GM23338 (cell line): ENCODE measurements around the gene TGIF1.

Experiments used
- CREB1 ChIP-seq: fragments of 250-450 bp; sonication (Bioruptor Pico); IDR thresholded peaks from 2 replicates; pipeline ENCODE4 v1.5.0; 2020; ENCODE audit warnings: low read depth, mild to moderate bottlenecking, moderate library complexity
- CTCF ChIP-seq, 2 experiments: fragments of 200-600 bp in 1 of 2; sonication (generic) in 1 of 2; conservative IDR thresholded peaks; 2 replicates each; pipeline versions ENCODE4 v1.5.1 to v1.6.1; 2016 to 2017; ENCODE audit warnings: antibody characterized with exemption in 2 of 2, low read depth in 2 of 2, mild to moderate bottlenecking in 2 of 2, moderate library complexity in 1 of 2
- ETS1 ChIP-seq: IDR thresholded peaks from 2 replicates; pipeline ENCODE4 v1.6.1; 2016; ENCODE audit warnings: antibody characterized with exemption
- EZH2 ChIP-seq: fragments of 200-600 bp; sonication (generic); IDR thresholded peaks from one replicate; pipeline ENCODE4 v1.8.0; 2017; ENCODE audit warnings: antibody characterized with exemption, mild to moderate bottlenecking, low read depth; ENCODE audit not compliant: unreplicated experiment
- EZH2phosphoT487 ChIP-seq: fragments of 200-600 bp; sonication (generic); IDR thresholded peaks from one replicate; pipeline ENCODE4 v1.8.1; 2018; ENCODE audit warnings: antibody characterized with exemption; ENCODE audit not compliant: unreplicated experiment
- JUNB ChIP-seq: IDR thresholded peaks from one replicate; pipeline ENCODE4 v1.6.1; 2016; ENCODE audit warnings: antibody characterized with exemption; ENCODE audit not compliant: unreplicated experiment
- NANOG ChIP-seq: IDR thresholded peaks from 2 replicates; pipeline ENCODE4 v1.6.1; 2016; ENCODE audit warnings: antibody characterized with exemption, borderline replicate concordance
- POLR2AphosphoS5 ChIP-seq: IDR thresholded peaks from 2 replicates; pipeline ENCODE4 v1.6.1; 2016; ENCODE audit warnings: antibody characterized with exemption, low read depth
- STAT1 ChIP-seq: IDR thresholded peaks from one replicate; pipeline ENCODE4 v1.6.1; 2016; ENCODE audit warnings: antibody characterized with exemption; ENCODE audit not compliant: unreplicated experiment
- ZNF331 ChIP-seq: fragments of 250-450 bp; sonication (Bioruptor Pico); IDR thresholded peaks from 2 replicates; pipeline ENCODE4 v1.5.0; 2020; ENCODE audit warnings: low read depth, mild to moderate bottlenecking, moderate library complexity
- ZNF462 ChIP-seq: fragments of 250-450 bp; sonication (Bioruptor Pico); IDR thresholded peaks from 2 replicates; pipeline ENCODE4 v1.5.0; 2020; ENCODE audit warnings: mild to moderate bottlenecking, moderate library complexity
- TF ChIP-seq, protein P1 (sequence below): IDR thresholded peaks from one replicate; pipeline ENCODE4 v1.6.1; 2018; ENCODE audit warnings: antibody characterized with exemption; ENCODE audit not compliant: unreplicated experiment

DNA sequence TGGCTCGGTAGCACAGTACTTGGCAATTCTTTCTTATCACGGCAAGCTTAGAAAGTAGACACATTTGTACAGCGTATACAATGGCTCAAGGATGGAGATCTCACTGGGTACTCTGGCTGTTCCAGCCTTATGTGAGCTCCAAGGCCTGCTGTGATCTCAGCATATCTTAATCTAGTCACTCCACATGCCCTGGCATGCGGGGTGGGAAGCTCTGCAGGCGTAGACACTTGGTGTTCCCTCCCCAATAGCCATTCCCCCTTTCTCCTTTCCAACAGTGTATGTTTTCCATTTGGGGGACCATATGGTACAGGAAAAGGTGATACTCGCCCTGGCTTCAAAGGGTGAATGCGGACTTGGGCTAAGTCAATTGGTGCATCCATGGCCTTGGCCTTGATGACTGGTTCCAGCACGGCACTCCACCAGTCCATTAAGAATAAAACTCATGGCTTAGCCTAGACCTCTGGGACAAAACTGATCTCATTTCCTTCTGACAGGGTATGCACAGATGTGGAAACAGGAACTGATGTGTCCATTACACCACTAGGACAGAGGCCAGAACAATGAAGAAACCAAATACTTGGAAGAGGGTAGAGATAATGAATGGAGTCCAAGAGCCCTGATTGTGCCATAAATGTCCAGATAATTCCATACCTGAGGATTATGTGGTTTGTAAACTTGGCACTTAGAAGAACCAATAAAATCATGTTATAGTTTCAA is 28.4 kb downstream of the TGIF1 start:
- TF ChIP-seq POLR2AphosphoS5 (no peak), CTCF (conservative IDR thresholded peaks at IDR 0.05; ENCODE audit: low read depth in 2 of 2) (no peak), EZH2 (no peak), ETS1 (no peak), NANOG (no peak), EZH2phosphoT487 (no peak), JUNB (no peak), CREB1 (CRISPR knock-in tag) (no peak), STAT1 (no peak), ZNF331 (CRISPR knock-in tag) (no peak), ZNF462 (no peak)
- TF ChIP-seq, protein P1, sequence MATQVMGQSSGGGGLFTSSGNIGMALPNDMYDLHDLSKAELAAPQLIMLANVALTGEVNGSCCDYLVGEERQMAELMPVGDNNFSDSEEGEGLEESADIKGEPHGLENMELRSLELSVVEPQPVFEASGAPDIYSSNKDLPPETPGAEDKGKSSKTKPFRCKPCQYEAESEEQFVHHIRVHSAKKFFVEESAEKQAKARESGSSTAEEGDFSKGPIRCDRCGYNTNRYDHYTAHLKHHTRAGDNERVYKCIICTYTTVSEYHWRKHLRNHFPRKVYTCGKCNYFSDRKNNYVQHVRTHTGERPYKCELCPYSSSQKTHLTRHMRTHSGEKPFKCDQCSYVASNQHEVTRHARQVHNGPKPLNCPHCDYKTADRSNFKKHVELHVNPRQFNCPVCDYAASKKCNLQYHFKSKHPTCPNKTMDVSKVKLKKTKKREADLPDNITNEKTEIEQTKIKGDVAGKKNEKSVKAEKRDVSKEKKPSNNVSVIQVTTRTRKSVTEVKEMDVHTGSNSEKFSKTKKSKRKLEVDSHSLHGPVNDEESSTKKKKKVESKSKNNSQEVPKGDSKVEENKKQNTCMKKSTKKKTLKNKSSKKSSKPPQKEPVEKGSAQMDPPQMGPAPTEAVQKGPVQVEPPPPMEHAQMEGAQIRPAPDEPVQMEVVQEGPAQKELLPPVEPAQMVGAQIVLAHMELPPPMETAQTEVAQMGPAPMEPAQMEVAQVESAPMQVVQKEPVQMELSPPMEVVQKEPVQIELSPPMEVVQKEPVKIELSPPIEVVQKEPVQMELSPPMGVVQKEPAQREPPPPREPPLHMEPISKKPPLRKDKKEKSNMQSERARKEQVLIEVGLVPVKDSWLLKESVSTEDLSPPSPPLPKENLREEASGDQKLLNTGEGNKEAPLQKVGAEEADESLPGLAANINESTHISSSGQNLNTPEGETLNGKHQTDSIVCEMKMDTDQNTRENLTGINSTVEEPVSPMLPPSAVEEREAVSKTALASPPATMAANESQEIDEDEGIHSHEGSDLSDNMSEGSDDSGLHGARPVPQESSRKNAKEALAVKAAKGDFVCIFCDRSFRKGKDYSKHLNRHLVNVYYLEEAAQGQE, result no peak
